22Rv1 (cell line): ENCODE data around the gene PALLD.

Experiments
- H3K27ac ChIP-seq: fragments of 450-650 bp; 2 replicates; pipeline ENCODE4 v1.5.1; 2017
- CTCF ChIP-seq: fragments of 450-650 bp; IDR thresholded peaks from 2 replicates; pipeline ENCODE4 v1.5.1; 2017; ENCODE audit warnings: mild to moderate bottlenecking
- ZFX ChIP-seq: fragments of 450-650 bp; IDR thresholded peaks from 2 replicates; pipeline ENCODE4 v1.6.1; 2017; ENCODE audit warnings: antibody characterized with exemption, borderline replicate concordance

The PALLD gene

DNA sequence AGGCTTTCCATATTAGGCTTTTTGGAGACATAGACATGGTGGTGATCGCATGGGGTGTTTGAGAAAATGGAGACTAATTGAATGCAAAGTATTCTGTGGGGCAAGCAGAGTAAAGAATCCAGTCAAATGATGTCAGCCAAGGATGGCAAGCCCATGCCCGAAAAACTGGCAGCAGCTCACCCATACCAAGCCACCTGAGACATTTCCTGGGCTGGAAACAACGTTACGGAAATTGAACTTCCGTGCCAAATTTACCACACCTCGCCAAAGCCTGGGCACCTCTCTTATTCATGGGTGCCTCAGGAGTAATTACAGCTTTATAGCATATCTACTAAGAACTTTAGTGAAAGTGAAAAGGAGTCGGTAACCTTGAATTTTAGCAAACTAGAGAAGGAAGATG is 346.8 kb downstream of the PALLD start:
- TF ChIP-seq ZFX (no peak), CTCF (no peak)
- H3K27ac ChIP-seq: no peak overlapping the region

DNA sequence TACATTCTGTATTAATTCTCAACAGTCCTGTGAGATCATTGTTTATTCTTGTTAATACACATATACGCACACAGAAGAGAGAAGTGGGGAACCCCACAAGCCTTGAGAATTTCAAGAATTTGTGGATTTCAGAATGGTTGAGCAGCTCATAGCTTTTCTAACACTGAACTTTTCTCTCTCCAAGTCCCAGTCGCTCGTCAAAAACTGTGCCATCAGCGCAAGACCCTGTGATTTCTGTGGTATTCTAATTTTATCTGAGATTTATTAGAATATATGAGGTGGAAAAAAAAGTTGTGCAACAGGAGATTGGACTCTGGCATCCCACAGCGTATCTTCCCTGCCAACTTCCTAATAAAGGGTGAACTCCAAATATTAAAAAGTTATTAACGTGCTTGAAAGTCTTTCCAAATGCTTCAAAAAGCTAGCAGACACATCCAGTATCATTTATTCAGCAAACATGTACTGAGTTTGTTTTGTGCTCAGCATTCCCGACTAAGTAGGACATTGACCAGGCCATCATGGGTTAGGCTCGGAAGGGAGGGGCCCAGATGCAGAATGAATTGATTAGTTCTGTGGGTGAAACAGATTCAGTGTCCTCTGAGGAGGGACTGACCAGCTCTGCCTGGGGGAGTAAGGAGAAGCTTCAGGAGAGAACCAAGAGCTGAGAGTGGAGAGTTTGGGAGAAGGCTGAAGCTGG is 347.6 kb downstream of the PALLD start:
- TF ChIP-seq ZFX (no peak), CTCF (no peak)
- H3K27ac ChIP-seq: no peak overlapping the region

- no peak for TF ChIP-seq ZFX
- H3K27ac ChIP-seq: no peak overlapping the region
Measured at GRCh38 chr4:168845897-168846296, 349.0 kb downstream of the PALLD start.

DNA sequence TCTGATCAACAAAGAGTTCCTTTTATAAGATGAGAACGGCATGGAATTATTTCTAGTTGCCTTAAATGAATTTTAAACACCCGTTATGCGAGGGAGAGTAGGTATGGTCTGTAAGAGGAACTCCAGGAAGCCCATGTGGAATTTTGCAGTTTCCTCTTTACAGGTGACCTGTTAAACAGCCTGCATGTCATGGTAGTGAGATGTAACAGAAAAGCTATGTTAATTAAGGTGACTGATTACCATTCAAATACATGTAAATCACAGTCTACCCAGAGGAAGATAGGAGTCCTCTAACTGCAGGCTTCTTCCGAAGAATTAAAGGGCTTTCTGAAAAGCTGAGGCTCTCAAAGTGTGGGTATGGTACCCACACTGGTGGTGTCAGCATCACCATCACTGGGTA is 349.6 kb downstream of the PALLD start:
- TF ChIP-seq ZFX (no peak), CTCF (no peak)
- no peak overlapping the region for H3K27ac ChIP-seq

DNA sequence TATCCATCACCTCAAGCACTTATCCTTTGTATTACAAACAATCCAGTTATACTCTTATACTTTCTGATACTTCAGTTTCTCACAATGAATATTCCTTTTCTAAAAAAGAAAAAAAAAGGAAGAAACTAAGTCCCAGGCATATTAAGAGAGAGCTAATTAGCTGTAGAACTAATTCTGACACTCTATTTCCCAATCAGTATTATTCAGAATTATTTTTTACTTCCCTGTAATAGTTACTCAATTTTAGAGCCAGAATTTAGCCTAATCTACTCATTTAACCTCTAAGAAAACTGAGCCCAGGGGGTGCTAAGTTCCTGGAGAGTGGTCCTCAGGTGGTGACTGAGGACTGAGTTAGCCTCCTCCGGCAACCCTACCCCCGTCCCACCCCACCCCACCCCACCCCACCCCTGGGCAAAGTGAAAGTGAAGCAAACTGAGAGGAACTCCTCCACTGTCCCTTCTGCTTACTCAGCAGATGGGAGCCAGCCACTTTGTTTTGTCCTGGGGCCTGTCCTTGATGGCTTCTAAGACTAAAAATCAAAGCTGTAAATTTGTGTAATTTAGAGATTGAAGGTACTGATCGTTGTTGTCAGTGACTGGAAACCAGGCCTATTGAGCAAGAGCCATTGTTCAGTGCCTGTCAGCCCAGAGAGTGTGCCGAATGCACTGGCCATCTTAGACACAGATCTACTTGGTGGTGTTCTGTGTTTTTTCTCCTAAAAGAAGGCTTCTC is 351.1 kb downstream of the PALLD start:
- TF ChIP-seq CTCF (no peak), ZFX (no peak)
- no peak overlapping the region for H3K27ac ChIP-seq

DNA sequence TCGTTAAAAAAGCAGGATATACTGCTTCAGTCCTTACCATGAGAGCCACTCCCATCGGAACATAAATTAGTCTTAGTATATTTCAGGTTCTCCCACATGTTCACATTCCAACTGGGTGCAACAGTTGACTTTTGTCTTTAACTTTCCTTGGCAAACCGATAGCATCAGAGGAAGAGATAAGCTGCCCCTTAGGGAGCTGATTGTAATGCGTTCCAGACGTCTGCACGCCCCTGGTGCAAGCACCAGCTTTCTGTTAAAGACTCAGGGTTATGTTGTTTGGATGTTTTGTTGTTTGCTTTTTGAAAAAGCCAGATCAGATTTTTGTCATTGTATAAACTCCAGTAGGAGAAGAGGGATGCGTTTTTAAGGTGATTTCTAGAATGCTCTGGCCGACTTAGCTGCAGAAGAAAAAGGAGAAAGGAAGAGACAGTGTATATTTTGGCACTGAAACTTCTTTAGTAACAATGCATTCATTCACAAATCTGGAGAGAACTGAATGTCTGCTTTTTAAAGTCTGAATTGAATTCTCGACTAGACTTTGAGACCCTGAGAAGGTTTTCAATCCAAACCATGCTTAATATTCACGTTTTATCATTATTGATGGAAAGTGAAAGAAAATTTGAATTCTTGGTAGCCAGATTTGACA is 352.3 kb downstream of the PALLD start:
- TF ChIP-seq CTCF (no peak), ZFX (no peak)
- H3K27ac ChIP-seq: no peak overlapping the region

GRCh38 chr4:168849997-168850396 is 353.1 kb downstream of the PALLD start:
- no peak overlapping the region for H3K27ac ChIP-seq
- no peak for TF ChIP-seq CTCF
- no peak for TF ChIP-seq ZFX
